ENCODE measurements around the gene PTAFR.

PTAFR gene

DNA sequence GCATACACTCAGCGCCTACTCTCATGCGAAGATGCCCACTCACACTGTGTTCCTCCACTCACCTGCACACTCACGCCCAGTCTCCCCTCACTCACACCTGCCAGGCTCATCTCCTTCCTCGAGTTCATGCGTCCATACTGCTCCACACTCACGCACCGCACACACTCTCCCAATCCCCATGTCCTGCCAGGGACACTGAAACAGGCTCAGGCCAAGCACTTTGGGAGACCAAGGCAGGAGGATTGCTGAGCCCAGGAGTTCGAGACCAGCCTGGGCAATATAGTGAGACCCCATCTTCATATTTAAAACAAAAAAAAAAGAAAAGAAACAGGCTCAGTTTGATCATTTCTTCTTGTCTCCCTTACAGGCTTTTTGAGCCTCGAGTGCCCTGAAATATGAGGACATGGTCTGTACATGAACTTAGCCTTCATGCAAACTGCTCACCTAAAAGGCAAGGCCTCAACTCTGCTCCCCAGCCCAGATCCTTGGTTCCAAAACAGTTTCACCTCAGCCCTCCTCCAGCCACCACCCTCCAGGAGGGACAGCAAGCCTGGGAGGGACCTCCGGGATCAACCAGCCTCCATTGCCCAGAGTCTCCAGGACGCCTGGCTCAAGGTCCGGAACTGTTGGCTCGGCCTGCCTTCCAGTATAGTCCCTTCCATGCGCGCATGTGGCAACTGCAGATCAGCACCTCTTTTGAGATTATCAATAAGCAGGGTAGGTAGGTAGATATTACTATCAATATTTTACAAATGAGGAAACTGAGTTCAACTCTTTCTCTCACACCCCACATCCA is 2.4 kb upstream of the PTAFR start:
- DNase-seq (ENCODE audit: low read depth), result no peak

DNA sequence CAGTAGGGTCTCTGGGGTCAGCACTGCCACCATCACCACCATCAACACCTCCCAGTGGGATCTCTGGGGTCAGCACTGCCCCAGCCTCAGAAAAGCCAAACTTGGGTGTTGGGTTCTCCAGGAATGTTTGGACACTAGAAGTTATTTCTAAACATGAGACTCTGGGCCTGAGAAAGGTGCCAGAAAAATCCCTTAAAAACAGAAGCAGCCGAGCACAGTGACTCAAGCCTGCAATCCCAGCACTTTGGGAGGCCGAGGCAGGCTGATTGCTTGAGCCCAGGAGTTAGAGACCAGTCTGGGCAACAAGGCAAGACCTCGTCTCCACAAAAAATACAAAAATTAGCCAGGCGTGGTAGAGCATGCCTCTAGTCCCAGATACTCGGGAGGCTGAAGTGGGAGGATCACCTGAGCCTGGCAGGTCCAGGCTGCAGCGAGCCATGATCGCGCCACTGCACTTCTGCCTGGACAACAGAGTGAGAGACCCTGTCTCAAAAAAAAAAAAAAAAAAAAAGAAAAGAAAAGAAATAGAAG is 470 bp downstream of the PTAFR start:
- no peak for DNase-seq (ENCODE audit: low read depth)

DNA sequence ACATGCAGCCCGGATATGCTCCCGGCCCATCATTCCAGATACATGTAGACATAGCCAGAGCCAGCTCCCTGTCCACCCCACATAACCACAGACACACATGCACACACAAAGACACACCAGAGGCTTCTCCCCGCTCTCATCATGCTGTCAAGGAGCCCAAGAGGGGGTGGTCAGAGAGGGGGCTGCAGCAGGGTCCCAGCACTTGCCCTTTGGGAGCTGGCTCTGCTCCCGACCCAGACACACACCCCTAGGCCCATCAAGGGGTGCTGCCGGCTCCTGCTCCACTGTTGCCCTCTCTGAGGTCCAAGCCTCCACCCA is 2.6 kb downstream of the PTAFR start:
- DNase-seq (ENCODE audit: low read depth), result no peak

DNA sequence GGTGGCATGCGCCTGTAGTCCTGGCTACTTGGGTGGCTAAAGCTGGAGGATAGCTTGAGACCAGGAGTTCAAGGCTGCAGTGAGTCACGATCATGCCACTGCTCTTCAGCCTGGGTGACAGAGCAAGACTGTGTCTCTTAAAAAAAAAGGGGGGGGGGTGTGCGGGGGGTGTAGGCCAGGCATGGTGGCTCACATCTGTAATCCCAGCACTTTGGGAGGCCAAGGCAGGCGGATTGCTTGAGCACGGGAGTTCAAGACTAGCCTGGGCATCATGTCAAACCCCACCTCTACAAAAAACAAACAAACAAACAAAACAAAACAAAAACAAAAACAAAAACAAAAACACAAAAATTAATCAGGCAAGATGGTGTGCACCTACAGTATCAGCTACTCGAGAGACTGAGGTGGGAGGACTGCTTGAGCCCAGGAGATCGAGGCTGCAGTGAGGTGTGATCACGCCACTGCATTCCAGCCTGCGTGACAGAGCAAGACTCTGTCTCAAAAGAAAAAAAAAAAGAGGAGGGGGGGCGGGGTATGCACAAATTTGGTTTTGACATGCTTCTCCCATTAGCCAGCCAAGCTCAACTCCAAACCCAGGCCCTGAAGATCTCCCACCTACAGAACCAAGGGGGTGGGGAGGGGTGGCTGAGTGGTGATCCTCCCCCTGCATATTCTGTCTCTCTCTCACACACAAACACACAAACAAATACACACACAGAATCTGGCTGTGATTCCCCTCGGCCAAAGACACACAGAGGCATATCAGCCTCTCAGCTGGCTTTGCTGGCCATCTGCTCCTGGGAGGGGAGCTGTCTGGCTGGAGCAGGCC is 3.1 kb downstream of the PTAFR start:
- DNase-seq (ENCODE audit: low read depth), result no peak

DNA sequence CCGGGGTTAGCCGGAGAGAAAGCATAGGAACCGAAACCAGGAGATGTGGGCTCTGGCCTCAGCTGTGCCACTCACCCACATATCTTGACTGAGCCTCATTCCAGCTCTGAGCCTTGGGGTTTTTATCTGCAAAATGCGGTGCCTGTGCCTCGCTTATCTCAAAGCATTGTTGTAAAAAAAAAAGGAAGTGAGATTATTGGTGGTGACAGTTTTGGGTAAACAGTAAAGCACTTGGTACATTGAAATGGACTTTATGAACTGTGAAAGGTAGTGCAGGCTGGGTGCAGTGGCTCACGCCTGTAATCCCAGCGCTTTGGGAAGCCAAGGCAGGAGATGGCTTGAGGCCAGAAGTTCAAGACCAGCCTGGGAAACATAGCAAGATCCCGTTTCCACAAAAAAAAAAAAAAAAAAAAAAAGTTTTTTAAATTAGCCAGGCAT is 3.8 kb downstream of the PTAFR start:
- no peak for DNase-seq (ENCODE audit: low read depth)

DNA sequence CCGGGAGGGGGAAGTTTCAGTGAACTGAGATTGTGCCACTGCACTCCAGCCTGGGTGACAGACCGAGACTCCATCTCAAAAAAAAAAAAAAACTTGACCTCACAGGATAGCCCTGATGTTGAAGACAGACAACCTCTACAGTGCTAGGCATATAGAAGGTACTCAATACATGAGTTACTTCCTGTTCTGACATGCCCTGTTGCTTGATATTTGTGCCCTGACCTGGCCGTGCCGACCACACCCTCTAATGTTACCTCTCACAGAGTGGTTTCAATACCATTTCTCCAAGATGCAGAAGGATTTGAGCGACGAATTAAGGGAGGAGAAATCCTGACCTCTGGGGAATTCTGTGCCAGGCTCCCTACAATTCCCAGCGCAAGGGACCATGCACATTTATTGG is 5.2 kb downstream of the PTAFR start:
- no peak for DNase-seq (ENCODE audit: low read depth)

DNA sequence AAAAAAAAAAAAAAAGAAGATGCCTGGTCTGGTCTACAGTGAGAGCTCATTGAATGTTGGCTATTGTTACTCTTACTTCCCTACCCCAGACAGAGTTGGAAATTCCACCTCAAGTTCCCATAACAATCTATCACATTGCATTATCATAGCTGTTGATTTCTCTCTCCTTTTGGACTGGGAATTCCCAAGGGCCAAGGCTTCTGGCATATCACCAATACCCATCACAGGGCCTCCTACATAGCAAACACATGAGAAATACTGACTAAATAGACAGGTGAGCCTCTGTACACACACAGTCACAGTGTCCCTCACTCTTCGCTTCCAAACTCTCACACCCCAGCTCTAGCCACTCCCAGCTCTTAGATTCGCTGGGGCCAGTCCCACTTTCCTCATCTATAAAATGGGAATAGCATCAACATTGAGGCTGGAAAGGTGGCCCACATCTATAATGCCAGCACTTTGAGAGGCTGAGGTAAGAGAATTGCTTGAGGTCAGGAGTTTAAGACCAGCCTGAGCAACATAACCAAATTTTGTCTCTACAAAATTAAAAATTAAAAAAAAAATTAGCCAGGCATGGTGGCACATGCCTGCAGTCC is 6.4 kb downstream of the PTAFR start:
- DNase-seq (ENCODE audit: low read depth), result no peak

DNA sequence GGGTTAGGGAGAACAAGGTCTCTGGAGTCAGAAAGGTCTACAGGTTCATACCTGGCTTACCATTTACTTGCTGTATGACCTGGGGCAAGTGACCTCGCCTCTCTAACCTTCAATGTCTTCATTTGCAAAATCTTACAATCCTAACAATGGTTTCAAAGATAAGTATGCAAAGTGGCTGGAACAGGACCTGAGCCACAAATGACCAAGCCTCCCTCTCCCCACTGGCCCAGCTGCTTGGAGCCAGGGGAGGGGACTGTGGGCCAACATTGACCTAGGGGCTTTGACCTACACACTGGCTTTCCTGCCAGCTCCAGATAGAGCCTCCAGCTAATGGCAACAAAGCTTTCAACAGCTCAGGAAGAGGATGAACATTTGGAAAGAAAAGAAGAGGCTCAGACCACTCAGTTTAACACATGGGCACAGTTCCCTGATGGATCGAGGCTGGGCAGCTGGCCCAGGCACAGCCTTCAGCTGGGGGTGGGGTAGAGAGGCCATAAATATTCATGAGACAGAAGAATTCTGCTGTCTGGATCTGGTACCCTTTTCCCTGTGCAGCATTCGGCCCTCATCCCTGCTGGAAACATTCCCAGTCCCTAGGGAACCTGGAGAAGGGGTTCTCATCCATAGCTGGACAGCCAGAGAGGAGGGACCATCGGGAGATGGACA is 12.9 kb downstream of the PTAFR start:
- DNase-seq (ENCODE audit: low read depth), result no peak

DNA sequence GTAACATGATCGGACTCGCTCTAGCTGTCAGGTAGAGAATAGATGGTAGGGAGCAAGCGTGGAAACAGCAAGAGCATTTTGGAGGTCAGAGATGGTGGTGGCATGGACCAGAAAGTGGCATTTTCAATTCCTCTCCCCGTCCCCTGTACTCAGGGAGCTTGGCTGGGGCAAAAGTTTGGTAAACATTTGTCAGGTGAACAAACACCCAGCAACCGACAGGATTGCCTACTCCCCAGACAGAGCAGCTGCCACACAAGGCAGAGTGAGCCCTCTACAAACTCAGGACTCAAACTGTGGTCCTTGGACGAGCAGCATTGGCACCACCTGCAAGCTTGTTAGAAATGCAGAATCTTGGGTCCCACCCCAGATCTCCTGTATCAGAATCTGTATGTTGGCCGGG is 14.3 kb downstream of the PTAFR start:
- DNase-seq (ENCODE audit: low read depth), result no peak

DNA sequence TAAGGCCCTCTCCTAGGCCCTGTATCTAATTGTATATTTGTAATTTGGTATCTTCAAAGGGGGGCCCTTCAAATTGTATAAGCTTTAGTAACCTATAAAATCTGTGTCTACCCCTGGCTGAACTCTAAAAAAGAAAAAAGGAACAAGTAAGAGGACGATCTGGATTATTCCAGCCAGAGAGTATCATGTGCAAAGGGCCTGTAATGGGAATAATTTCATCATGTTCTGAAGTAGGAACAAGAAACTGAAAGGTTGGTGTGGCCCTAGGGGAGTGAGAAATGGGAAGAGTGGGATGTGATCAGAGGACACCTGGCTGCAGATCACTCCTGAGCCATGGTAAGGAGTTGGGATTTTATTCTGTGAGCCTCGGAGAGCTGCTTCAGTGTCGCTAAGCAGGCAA is 14.7 kb downstream of the PTAFR start:
- no peak for DNase-seq (ENCODE audit: low read depth)

DNA sequence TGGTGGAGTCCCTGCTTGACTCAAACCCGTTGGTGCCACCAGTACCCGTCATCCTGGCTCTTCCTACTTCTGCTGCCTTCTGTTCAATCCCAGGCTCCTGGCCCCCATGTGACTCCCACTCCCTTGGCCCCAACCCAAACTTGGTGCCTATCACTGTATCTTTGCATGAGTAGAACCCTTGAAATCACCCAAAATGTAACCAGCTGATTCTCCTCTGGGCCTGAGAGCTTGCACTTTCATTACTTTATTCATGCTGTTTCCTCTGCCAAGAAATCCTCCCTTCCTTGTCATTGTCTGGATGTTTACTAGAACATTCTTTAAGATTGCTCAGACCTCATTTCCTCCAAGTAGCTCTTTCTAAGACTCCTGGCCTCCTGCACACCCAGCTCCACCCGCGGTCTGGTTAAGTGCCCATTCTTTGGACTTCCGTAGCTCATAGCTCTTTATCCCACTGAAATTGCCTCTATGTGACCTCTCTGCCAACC is 15.7 kb downstream of the PTAFR start:
- DNase-seq (ENCODE audit: low read depth), result no peak

DNA sequence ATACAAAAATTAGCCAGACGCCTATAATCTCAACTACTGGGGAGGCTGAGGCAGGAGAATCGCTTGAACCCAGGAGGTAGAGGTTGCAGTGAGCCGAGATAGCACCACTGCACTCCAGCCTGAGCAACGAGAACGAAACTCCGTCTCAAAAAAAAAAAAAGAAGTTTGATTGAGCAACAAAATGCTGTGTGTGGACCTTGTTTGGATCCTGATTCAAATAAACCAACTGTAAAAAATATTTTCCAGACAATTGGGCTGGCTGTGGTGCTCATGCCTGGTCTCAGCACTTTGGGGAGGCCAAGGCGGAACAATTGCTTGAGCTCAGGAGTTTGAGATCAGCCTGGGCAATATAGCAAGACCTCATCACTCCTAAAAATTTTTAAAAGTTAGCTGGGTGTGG is 16.8 kb downstream of the PTAFR start:
- no peak for DNase-seq (ENCODE audit: low read depth)

DNA sequence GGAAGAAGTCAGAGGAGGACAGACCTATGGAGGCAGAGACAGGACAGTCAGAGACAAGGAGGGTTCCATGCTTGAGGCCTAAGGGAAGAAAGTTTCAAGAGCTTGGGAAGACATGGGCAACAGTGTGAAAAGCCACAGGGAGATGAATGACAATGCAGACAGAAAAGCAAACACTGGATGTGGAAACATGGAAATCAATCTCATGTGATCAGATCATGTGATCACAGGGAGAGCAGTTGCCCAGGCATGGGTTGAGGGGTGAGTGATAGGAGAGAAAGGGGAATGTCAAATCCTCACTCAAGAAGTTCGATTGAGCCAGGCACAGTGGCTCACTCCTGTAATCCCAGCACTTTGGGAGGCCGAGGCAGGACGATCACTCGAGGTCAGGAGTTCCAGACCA is 17.2 kb downstream of the PTAFR start:
- DNase-seq (ENCODE audit: low read depth), result no peak

DNA sequence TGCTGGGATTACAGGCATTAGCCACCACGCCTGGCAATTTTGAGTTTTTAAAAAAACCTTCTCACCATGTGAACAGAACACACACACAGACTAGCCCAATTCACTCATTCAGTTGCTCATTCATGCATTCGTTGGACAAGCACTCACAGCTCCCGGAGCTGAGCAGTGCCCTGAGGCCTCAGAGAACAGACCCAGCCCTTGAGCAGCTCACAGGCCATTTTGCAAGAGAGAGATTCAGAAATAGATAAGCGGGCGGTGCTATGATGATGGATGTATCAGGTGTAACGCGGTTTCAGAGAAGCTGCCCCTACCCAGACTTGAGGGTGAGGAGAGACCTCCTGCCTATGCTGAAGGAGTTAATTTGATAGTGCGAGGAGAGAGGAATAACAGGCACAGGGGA is 18.6 kb downstream of the PTAFR start:
- DNase-seq (ENCODE audit: low read depth), result no peak

DNA sequence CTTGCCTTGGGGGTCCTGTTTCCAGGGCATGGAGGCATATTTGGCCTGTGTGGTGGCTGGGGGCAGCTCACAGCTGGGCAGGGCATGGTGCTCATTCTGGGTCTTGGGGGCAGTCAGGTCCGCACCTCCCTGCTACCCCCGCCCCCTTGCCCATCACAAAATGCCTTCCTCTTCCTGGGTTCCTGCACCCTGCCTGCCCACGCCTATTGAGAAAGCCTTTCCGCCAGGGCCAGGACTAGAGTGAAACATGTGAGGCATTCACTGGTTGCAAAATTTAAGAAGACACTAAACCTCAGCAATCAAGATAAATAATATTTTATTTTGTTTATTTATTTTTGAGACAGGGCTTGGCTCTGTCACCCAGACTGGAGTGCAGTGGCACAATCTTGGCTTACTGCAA is 19.7 kb downstream of the PTAFR start:
- DNase-seq (ENCODE audit: low read depth), result no peak

DNA sequence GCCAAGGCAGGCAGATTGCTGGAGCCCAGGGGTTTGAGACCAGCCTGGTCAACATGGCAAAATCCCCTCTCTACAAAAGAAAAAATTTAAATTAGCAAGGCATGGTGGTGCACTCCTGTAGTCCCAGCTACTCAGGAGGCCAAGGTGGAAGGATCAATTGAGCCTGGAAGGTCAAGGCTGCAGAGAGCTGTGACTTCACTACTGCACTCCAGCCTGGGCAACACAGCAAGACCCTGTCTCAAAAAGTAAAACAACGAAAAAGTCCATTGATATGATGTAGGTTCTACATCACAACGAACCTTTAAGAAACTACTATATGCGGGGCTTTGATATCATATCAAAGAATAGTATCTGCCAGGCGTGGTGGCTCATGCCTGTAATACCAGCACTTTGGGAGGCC is 20.9 kb downstream of the PTAFR start:
- DNase-seq (ENCODE audit: low read depth), result no peak

DNA sequence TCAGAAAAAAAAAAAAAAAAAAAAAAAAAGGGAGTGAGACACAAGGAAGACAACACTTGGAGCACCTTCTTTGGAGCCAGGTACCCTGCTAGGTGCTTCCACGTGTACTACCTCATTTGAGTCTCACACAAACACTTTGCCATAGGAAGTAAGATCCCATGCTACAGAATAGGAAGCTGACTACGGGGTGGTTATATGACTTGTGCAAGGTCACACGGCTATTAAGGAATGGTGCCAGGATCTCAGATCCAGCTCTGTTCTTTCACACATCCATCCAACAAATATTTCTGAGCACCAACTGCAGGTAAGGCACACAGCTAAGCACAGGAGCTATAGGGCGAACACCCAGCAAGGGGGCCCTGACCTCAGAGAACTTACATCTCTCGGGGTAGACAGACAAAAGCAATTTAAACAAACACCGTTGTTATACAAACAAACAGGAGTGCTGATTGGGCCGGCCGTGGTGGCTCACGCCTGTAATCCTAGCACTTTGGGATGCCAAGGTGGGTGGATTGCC is 22.4 kb downstream of the PTAFR start:
- no peak for DNase-seq (ENCODE audit: low read depth)

DNA sequence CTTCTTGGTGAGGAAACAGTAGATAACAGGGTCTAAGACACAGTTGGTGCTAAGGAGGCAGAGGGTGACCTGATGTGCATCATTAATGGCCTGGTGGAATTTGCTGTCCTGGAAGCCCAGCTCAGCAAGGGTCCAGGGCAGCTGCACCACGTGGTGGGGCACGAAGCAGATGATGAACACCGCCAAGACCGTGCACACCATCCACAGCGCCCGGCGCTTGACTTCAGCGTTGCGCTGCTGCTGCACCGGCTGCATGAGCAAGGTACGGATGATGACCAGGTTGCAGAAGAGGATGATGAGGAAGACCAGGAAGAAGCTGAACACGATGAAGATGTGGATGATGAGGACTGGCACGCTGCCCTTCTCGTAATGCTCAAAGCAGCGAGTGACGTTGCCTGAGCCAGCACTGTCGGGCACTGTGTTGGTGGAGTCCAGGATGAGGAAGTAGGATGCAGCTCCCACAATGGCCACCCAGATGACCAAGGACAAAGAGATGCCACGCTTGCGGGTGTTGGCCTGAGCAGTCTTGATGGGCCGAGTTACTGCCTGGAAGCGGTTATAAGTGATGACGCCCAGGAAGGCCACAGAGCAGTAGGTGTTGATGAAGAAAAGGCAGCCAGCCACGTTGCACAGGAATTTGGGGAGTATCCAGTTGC is 26.2 kb downstream of the PTAFR start:
- no peak for DNase-seq (ENCODE audit: low read depth)

DNA sequence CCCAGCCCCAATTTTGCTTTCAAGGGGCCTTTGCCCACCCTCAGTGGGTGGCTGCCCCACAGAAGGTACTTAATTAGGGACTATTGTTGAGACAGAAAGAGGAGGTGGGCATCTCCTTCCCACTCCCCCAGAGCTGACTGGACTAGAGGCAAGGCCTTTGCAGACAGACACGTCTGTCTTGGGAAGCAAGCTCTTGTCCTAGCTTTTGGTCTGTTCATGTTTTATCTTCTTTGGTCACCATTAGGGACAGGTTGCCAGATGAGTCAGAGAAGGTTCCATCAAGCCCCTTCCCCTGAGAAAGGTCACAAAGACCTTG is 27.7 kb downstream of the PTAFR start:
- no peak for DNase-seq (ENCODE audit: low read depth)

DNA sequence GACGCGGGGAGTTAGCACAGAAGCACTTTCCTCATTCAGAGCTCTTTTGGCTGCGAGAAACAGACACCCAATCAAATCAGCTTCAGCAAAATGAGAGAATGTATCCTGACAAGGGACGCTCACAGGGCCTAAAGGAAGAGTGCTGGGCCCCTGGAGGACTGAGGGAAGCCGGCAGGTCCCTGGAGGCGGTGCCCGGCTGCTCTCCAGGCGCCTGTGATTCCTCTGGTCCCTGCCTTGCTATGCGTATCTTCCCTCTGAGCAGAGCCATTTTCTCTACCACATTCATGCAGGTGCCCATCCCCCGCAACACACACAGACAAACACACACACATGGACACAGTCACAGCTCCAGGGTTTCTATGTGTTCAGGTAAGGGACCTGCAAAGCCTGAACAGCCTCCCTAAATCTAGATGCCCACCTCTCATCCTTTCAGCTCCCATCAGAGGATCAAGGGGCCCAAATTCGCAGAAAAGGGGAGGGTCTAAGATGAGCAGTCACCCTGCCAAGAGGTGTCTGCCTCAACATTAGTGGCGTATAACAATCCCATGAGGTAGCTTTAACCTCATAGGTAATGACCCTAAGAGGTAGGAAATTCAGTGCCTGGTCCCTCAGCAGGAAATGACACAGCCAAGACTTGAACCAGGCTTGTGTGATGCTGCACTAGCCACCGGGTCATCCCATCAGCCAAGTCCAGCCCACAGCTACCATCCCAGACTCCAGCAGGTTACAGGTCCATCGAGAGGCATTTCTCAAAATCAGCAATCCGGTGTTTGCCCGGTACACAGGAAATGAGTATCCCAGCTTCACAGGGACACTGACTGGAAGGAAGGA is 29.0 kb downstream of the PTAFR start:
- no peak for DNase-seq (ENCODE audit: low read depth)

DNA sequence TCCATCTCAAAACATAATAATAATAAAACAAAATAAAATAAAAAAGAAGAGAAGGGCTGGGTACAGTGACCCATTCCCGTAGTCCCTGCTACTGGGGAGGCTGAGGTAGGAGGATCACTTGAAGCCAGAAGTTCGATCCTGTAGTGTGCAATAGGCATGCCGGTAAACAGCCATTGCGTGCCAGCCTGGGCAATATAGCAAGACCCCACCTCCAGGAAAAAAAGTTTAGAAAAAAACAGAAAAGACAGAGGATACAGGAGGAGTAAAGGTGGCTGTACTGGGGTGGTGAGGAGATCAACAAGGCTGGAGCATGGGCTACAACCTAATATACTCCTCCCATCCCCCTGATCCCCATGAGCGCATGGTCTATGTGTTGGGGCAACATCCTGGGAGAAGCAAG is 30.8 kb downstream of the PTAFR start:
- no peak for DNase-seq (ENCODE audit: low read depth)
